PC-3 (cell line): Measurements from ENCODE around the gene TWF2.

ENCODE experiments used
- CTCF ChIP-seq: fragments of 300-600 bp; sonication (generic); conservative IDR thresholded peaks from 2 replicates; pipeline ENCODE4 v1.5.1; 2017; ENCODE audit warnings: antibody characterized with exemption, low read depth, mild to moderate bottlenecking, low read length
- EZH2 ChIP-seq: fragments of 300-600 bp; sonication (generic); IDR thresholded peaks from one replicate; pipeline ENCODE4 v1.6.1; 2017; ENCODE audit warnings: antibody characterized with exemption, mild to moderate bottlenecking, low read length; ENCODE audit not compliant: unreplicated experiment
- EZH2phosphoT487 ChIP-seq: fragments of 300-600 bp; sonication (generic); IDR thresholded peaks from 2 replicates; pipeline ENCODE4 v1.6.1; 2018; ENCODE audit warnings: mild to moderate bottlenecking, antibody characterized with exemption, low read length, borderline replicate concordance

GRCh38 chr3:52181543-52181942 lies 57.4 kb downstream of the TWF2 start:
- no peak for TF ChIP-seq CTCF
- TF ChIP-seq EZH2, result no peak
- no peak for TF ChIP-seq EZH2phosphoT487
